ENCODE results near the gene MRPL32.

The MRPL32 gene

GRCh38 chr7:42930889-42931288, 1.3 kb upstream of the MRPL32 start:
- Histone ChIP-seq H3K27ac (ENCODE audit: low read depth, low read length) (no peak overlapping the region), H3K4me3 (ENCODE audit: low read length) (peak overlapping the region; percentile 90), H3K9me3 (ENCODE audit: control insufficient read depth, insufficient read depth, low read length) (no peaks in the 10 kb centered on the region), H3K4me1 (ENCODE audit: control insufficient read depth, low read length) (peaks cover 64% of the 10 kb centered on the region), H3K36me3 (ENCODE audit: control insufficient read depth, low read length) (peaks cover 80% of the 10 kb centered on the region), H3K9me2 (replicated peaks; ENCODE audit: control insufficient read depth, low read length) (no peaks in the 10 kb centered on the region), H3K4me2 (ENCODE audit: low read length) (peak overlapping the region; percentile 91), H3F3A (ENCODE audit: control insufficient read depth, insufficient read depth) (no peaks in the 10 kb centered on the region), H3K79me2 (ENCODE audit: control insufficient read depth, low read length) (peaks cover 98% of the 10 kb centered on the region), H4K20me1 (ENCODE audit: control insufficient read depth, insufficient read depth, low read depth, low read length) (peaks cover 22% of the 10 kb centered on the region), H3K27me3 (ENCODE audit: control insufficient read depth, low read length) (no peaks in the 10 kb centered on the region)
- TF ChIP-seq CTCF (IDR thresholded peaks at IDR 0.05; ENCODE audit: low read depth, low read length, poor library complexity, severe bottlenecking) = no peak
- TF ChIP-seq EZH2phosphoT487 (IDR thresholded peaks at IDR 0.05; ENCODE audit: borderline replicate concordance, low read length) = no peak

- Histone ChIP-seq H3K79me2 (ENCODE audit: control insufficient read depth, low read length) (peaks cover 97% of the 10 kb centered on the region), H3K9me3 (ENCODE audit: control insufficient read depth, insufficient read depth, low read length) (no peaks in the 10 kb centered on the region), H3K36me3 (ENCODE audit: control insufficient read depth, low read length) (peaks cover 79% of the 10 kb centered on the region), H3K27ac (ENCODE audit: low read depth, low read length) (peak overlapping the region; percentile 22; the same call in 1 of the 2 replicates), H3F3A (ENCODE audit: control insufficient read depth, insufficient read depth) (no peaks in the 10 kb centered on the region), H3K4me3 (ENCODE audit: low read length) (peak overlapping the region; percentile 90), H3K4me1 (ENCODE audit: control insufficient read depth, low read length) (peaks cover 60% of the 10 kb centered on the region), H4K20me1 (ENCODE audit: control insufficient read depth, insufficient read depth, low read depth, low read length) (peaks cover 22% of the 10 kb centered on the region), H3K4me2 (ENCODE audit: low read length) (peak overlapping the region; percentile 91), H3K27me3 (ENCODE audit: control insufficient read depth, low read length) (no peaks in the 10 kb centered on the region), H3K9me2 (replicated peaks; ENCODE audit: control insufficient read depth, low read length) (no peaks in the 10 kb centered on the region)
- TF ChIP-seq CTCF (IDR thresholded peaks at IDR 0.05; ENCODE audit: low read depth, low read length, poor library complexity, severe bottlenecking) = no peak
Measured at GRCh38 chr7:42931447-42931833, 736 bp upstream of the MRPL32 start.

GRCh38 chr7:42932811-42933591, 825 bp downstream of the MRPL32 start:
- Histone ChIP-seq H3K4me3 (ENCODE audit: low read length) (peak overlapping the region; percentile 90), H3K4me1 (ENCODE audit: control insufficient read depth, low read length) (peaks cover 45% of the 10 kb centered on the region), H4K20me1 (ENCODE audit: control insufficient read depth, insufficient read depth, low read depth, low read length) (peaks cover 22% of the 10 kb centered on the region), H3K79me2 (ENCODE audit: control insufficient read depth, low read length) (peaks cover 81% of the 10 kb centered on the region), H3K4me2 (ENCODE audit: low read length) (peak overlapping the region; percentile 89), H3K36me3 (ENCODE audit: control insufficient read depth, low read length) (peaks cover 78% of the 10 kb centered on the region), H3K27me3 (ENCODE audit: control insufficient read depth, low read length) (no peaks in the 10 kb centered on the region), H3K27ac (ENCODE audit: low read depth, low read length) (peak overlapping the region; percentile 21; the same call in 1 of the 2 replicates), H3F3A (ENCODE audit: control insufficient read depth, insufficient read depth) (no peaks in the 10 kb centered on the region), H3K9me3 (ENCODE audit: control insufficient read depth, insufficient read depth, low read length) (no peaks in the 10 kb centered on the region), H3K9me2 (replicated peaks; ENCODE audit: control insufficient read depth, low read length) (no peaks in the 10 kb centered on the region)
- TF ChIP-seq CTCF (IDR thresholded peaks at IDR 0.05; ENCODE audit: low read depth, low read length, poor library complexity, severe bottlenecking) (no peak), EZH2phosphoT487 (IDR thresholded peaks at IDR 0.05; ENCODE audit: borderline replicate concordance, low read length) (no peak)
